ENCODE results near the gene PAOX. TPM values are rescaled to one million over a fixed set of nuclear protein-coding genes. Genes with fewer than 3 reads are reported as not detected.

The PAOX gene
- total and polyA plus RNA-seq, 2 of the 13 experiments (the other 11 are each of a cell fraction or from before 2014, with no cell fraction given): 0.49 to 0.77 TPM

DNA sequence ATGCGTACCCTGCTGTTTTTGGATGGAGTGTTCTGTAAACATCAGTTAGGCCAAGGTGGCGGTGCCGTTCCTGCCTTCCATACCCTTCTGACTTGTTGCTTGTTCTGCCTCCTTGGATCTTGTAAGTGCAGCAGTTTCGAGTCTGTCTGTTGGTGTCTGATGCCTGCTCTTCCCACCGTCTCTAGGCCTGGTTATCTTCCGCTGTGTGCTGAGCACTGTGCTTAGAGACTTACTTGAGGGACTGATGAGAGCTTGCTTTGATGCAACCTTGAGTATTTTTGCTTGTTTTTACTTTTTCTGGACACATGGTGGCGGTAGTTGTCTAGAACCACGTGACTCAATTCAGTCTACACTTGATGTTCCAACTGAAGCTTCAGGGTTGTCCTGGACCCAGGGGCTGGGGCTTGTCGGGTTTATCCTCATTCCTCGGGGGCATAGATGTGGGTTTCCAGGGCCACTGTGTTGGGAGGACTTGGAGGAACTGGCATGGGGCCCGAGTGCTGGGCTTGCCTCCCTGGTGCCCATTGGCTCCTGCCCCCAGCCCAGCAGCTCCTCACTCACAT lies 59.7 kb downstream of the PAOX start (continued):
- TF ChIP-seq, protein P1, sequence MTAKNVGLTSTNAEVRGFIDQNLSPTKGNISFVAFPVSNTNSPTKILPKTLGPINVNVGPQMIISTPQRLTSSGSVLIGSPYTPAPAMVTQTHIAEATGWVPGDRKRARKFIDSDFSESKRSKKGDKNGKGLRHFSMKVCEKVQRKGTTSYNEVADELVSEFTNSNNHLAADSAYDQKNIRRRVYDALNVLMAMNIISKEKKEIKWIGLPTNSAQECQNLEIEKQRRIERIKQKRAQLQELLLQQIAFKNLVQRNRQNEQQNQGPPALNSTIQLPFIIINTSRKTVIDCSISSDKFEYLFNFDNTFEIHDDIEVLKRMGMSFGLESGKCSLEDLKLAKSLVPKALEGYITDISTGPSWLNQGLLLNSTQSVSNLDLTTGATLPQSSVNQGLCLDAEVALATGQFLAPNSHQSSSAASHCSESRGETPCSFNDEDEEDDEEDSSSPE (CRISPR knock-in tag; IDR thresholded peaks at IDR 0.05): no peak
- TF ChIP-seq, protein P2, sequence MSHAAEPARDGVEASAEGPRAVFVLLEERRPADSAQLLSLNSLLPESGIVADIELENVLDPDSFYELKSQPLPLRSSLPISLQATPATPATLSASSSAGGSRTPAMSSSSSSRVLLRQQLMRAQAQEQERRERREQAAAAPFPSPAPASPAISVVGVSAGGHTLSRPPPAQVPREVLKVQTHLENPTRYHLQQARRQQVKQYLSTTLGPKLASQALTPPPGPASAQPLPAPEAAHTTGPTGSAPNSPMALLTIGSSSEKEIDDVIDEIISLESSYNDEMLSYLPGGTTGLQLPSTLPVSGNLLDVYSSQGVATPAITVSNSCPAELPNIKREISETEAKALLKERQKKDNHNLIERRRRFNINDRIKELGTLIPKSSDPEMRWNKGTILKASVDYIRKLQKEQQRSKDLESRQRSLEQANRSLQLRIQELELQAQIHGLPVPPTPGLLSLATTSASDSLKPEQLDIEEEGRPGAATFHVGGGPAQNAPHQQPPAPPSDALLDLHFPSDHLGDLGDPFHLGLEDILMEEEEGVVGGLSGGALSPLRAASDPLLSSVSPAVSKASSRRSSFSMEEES (CRISPR knock-in tag; IDR thresholded peaks at IDR 0.05): 0 out of 2 replicates have a peak, but pooled peaks have one; percentile 29

DNA sequence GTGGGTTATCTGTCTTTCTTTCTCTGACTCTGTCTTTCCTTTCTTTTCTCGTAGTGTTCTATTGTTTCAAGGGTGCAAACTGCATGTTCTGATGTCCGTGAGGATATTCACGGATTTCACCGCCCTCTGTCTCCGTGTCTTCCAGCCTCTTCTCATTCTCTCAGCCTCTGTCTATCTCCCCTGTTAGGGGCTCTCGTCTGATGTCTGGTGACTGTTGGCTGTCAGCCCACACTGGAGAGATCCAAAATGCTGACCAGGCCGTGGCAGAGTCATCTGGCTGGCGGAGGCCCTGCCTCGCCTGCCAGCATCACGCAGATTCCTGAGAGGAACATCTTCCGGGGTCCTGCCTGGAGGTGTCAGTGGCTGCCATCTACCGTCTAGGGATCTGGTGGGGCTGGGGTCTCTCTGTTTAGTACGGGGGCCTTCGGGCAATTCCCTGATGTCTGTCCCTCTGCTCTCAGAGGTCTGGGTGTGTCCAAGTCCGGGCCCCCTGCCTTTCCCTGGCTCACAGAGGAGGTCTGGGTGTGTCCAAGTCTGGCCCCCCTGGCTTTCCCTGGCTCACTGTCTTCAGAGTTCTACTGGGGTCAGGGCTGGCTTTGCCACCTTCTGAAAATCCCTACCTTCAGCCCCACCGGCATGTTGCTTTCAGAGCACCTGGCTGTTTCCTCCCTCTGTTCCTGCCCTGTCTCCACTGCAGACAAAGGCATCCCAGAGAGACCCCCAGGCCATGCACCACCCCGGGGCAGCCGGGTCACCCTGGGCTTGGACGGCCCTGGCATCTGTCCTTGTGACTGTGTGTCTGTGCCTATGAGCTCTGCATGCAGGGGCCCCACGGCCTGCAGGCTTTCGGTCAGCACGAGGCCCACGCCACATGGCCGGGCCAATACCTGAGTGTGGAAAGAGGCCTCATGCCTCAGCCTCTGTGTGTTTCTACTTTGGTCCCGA lies 60.7 kb downstream of the PAOX start:
- no peak for DNase-seq (ENCODE audit: low spot score)
- in situ Hi-C loops (cut with HindIII; ENCODE audit: extremely low pct_ligation_motif_present, low pct_unique_long_range_greater_than_20kb): no loop called here
- no TSS peak for BruUV-seq (replicated peaks)
- TF ChIP-seq RFX3 (CRISPR knock-in tag; IDR thresholded peaks at IDR 0.05): no peak
- TF ChIP-seq MIER2 (CRISPR knock-in tag; IDR thresholded peaks at IDR 0.05): no peak
- TF ChIP-seq ADNP (CRISPR knock-in tag; IDR thresholded peaks at IDR 0.05): no peak
- TF ChIP-seq ZFY (CRISPR knock-in tag; IDR thresholded peaks at IDR 0.05): no peak
- TF ChIP-seq WIZ (CRISPR knock-in tag; IDR thresholded peaks at IDR 0.05): no peak
- TF ChIP-seq, protein P3, sequence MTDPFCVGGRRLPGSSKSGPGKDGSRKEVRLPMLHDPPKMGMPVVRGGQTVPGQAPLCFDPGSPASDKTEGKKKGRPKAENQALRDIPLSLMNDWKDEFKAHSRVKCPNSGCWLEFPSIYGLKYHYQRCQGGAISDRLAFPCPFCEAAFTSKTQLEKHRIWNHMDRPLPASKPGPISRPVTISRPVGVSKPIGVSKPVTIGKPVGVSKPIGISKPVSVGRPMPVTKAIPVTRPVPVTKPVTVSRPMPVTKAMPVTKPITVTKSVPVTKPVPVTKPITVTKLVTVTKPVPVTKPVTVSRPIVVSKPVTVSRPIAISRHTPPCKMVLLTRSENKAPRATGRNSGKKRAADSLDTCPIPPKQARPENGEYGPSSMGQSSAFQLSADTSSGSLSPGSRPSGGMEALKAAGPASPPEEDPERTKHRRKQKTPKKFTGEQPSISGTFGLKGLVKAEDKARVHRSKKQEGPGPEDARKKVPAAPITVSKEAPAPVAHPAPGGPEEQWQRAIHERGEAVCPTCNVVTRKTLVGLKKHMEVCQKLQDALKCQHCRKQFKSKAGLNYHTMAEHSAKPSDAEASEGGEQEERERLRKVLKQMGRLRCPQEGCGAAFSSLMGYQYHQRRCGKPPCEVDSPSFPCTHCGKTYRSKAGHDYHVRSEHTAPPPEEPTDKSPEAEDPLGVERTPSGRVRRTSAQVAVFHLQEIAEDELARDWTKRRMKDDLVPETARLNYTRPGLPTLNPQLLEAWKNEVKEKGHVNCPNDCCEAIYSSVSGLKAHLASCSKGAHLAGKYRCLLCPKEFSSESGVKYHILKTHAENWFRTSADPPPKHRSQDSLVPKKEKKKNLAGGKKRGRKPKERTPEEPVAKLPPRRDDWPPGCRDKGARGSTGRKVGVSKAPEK (CRISPR knock-in tag; IDR thresholded peaks at IDR 0.05; ENCODE audit: borderline replicate concordance): no peak
- TF ChIP-seq ISL2 (CRISPR knock-in tag; IDR thresholded peaks at IDR 0.05): no peak
- TF ChIP-seq, protein P4, sequence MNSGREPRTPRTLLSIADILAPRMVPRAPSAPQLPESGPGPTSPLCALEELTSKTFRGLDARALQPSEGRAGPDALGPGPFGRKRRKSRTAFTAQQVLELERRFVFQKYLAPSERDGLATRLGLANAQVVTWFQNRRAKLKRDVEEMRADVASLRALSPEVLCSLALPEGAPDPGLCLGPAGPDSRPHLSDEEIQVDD (CRISPR knock-in tag; IDR thresholded peaks at IDR 0.05; ENCODE audit: borderline replicate concordance): no peak

More for the DNA sequence above, 60.7 kb downstream of the PAOX start:
- Histone ChIP-seq H3K4me1 (ENCODE audit: insufficient read depth, low read length) (no peaks in the 10 kb centered on the region), H3K9me3 (ENCODE audit: low read length) (no peaks in the 10 kb centered on the region), H3K79me2 (ENCODE audit: insufficient read depth, low read length) (no peaks in the 10 kb centered on the region), H3K4me2 (ENCODE audit: low read depth, low read length) (no peak overlapping the region), H3K27me3 (ENCODE audit: control insufficient read depth in 1 of 2, insufficient read depth in 2 of 2, low read length in 2 of 2) (no peaks in the 10 kb centered on the region), H3K9ac (ENCODE audit: insufficient read depth, low read depth, low read length) (no peak overlapping the region), H3K36me3 (replicated peaks in 1 of 2; ENCODE audit: control insufficient read depth in 1 of 2, insufficient read depth in 2 of 2, low read length in 2 of 2) (no peaks in the 10 kb centered on the region), H4K20me1 (ENCODE audit: insufficient read depth, low read length) (no peaks in the 10 kb centered on the region), H3K4me3 (replicated peaks in 1 of 3; ENCODE audit: insufficient read depth in 1 of 3, low read depth in 2 of 3, low read length in 3 of 3) (no peak overlapping the region), H2AFZ (ENCODE audit: low read length) (no peak overlapping the region), H3K27ac (ENCODE audit: extremely low read length, insufficient read depth, low read length) (no peak overlapping the region)
- no peak; the same call in 2 of the 3 replicates for ATAC-seq
- ChIA-PET CTCF (ENCODE audit: low intra/inter-chr PET ratio, low total read pairs) (interaction anchor here (1.7 to 2.7 kb wide), 2 partner anchors 58 to 80 kb away, joined by 4 to 10 read pairs; no protein-coding TSS in a partner anchor), POLR2A (no interaction called here)
- FAIRE-seq: no peak
- 57% methylated on average over 18 of the region's 25 CpGs for WGBS (ENCODE audit: low lambda C conversion rate)
- intact Hi-C loops (cut with micrococcal nuclease; ENCODE audit: unreplicated experiment): loop anchor here (2.0 kb wide), 1 partner anchor 169 kb away; no protein-coding TSS in a partner anchor

All from HepG2 (cell line).